GM12891 (cell line): ENCODE measurements around the gene ATP5ME.
A peak's percentile ranks its signal among the peaks of the same experiment; 100 is the strongest.
"Not testable (repeated sequence)": the region's sequence is repeated elsewhere in the genome, so short reads cannot be mapped to it uniquely, and the experiment has no call there.

Source experiments
- DNase-seq: peaks from one replicate; pipeline ENCODE4 v3.0.0; 2011; ENCODE audit warnings: low spot score; ENCODE audit not compliant: insufficient read length
- FAIRE-seq: peaks from 2 replicates; lab custom pipeline; 2011; peaks lifted over from hg19 to GRCh38; lab: Jason Lieb, UNC
- PAX5 ChIP-seq: IDR thresholded peaks from 2 replicates; pipeline ENCODE4 v1.6.1; 2011; ENCODE audit warnings: low read length, moderate library complexity, mild to moderate bottlenecking; ENCODE audit not compliant: insufficient read depth, severe bottlenecking
- POLR2A ChIP-seq: IDR thresholded peaks from 2 replicates; pipeline ENCODE4 v1.6.1; 2011; ENCODE audit warnings: low read depth, low read length, control low read depth
- POLR2AphosphoS5 ChIP-seq: IDR thresholded peaks from 2 replicates; pipeline ENCODE4 v1.6.1; 2011; ENCODE audit warnings: low read depth, low read length, control low read depth
- POU2F2 ChIP-seq: IDR thresholded peaks from 2 replicates; pipeline ENCODE4 v1.6.1; 2011; ENCODE audit warnings: low read depth, mild to moderate bottlenecking, control low read depth, low read length, moderate library complexity
- SPI1 ChIP-seq: IDR thresholded peaks from 2 replicates; pipeline ENCODE4 v1.6.1; 2011; ENCODE audit warnings: low read depth, low read length, control low read depth
- TAF1 ChIP-seq: IDR thresholded peaks from 2 replicates; pipeline ENCODE4 v1.6.1; 2011; ENCODE audit warnings: low read depth, low read length, control low read depth

ATP5ME gene

DNA sequence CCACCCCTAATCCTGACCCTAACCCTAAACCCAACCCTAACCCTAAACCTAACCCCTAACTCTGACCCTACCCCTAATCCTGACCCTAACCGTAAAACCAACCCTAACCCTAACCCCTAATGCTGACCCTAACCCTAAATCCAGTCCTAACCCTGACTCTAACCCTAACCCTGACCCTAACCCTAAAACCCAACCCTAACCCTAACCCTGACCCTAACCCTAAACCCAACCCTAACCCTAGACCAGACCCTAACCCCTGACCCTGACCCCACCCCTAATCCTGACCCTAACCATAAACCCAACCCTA is 30.8 kb upstream of the ATP5ME start:
- DNase-seq (no peak), FAIRE-seq (peak; percentile 82)
- TF ChIP-seq TAF1 (no peak), POLR2A (no peak), PAX5 (no peak), POU2F2 (no peak), POLR2AphosphoS5 (no peak), SPI1 (no peak)

- FAIRE-seq, result no peak
- no peak for DNase-seq
- no peak for TF ChIP-seq POLR2AphosphoS5
- TF ChIP-seq TAF1, result no peak
- TF ChIP-seq PAX5, result no peak
- no peak for TF ChIP-seq SPI1
- TF ChIP-seq POLR2A, result no peak
- no peak for TF ChIP-seq POU2F2
Observed at GRCh38 chr4:704198-704891, 30.3 kb upstream of the ATP5ME start.

DNA sequence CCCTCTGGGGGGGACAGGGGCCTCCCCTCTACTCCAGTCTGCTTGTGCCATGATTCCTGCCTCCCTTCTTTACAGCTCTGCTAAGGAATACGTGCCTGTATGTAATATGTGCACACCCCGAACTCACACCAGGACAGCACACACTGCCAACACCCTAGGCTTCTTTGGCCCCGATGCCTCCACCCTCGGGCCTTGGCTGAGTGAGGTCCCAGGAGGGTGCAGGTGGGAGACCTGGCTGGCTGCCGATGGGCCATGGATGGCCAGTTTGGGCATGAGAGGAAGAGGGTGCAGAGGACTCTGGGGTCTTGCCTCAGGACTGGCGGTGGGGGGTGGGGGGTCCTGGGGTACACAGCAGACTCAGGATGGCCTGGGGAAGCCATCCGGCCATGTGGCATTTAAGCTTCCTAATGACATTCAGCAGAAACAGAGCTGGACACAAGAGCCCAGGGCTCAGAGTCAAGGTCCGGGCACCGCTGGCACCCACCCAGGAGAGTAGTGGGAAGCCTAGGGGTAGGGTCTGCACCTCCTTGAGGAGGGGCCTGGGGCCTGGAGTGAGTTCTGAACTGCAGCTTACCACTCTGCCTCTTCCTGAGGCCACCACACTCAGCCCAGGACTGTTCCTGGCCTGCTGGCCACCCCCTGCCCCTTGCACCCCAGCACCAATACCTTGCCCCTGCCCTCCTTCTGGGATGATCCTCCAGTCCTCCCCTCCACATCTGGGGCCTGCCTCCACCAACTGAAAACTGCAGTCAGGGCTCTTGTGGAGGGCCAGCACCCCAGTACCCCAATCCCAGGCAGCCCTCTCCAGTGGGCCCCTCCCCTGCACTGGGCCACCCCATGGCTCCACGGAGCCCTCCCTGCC is 29.5 kb upstream of the ATP5ME start:
- TF ChIP-seq TAF1, result no peak
- no peak for FAIRE-seq
- no peak for DNase-seq

- DNase-seq (no peak), FAIRE-seq (no peak)
Observed at GRCh38 chr4:702618-703048, 28.6 kb upstream of the ATP5ME start.

DNA sequence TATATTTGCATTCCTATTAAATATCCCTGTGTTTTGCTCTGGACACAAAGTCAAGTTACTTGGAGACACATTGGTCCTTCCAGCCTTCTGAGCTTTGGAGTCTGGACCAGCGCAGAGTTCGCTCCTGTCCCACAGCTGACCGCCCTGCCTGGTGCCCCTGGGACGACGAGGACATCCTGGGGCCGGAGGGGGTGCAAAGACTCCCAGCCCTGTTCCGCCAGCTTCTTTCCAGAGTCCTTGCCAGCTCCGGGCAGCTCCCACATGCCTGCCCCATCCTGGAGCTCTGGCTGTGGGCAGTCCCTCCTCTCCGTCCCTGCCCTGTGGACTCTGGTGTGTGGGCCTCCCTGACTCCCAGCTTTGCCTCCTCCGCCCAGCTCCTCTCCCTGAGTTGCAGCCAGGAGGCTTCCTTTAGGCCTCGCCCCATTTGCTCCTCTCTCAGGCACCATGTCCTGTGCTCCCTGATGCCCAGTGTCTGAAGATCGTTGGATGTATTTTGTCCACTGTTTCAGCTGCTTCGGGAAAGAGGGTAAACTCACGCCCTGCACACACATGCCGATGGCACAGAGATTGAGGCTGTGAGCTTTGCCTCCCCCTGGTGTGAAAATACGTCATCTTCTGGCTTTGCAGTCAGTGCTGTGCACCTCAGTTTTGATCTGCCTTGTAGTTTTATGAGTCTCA is 26.6 kb upstream of the ATP5ME start:
- TF ChIP-seq POU2F2, result no peak
- no peak for TF ChIP-seq POLR2A
- no peak for TF ChIP-seq TAF1
- TF ChIP-seq SPI1, result no peak
- TF ChIP-seq PAX5, result no peak
- no peak for TF ChIP-seq POLR2AphosphoS5
- FAIRE-seq (no peak), DNase-seq (no peak)

More at GRCh38 chr4:702618-703048, 28.6 kb upstream of the ATP5ME start:
- no peak for TF ChIP-seq POLR2AphosphoS5
- no peak for TF ChIP-seq PAX5
- TF ChIP-seq SPI1, result no peak
- TF ChIP-seq POLR2A, result no peak
- no peak for TF ChIP-seq POU2F2
- TF ChIP-seq TAF1, result no peak

DNA sequence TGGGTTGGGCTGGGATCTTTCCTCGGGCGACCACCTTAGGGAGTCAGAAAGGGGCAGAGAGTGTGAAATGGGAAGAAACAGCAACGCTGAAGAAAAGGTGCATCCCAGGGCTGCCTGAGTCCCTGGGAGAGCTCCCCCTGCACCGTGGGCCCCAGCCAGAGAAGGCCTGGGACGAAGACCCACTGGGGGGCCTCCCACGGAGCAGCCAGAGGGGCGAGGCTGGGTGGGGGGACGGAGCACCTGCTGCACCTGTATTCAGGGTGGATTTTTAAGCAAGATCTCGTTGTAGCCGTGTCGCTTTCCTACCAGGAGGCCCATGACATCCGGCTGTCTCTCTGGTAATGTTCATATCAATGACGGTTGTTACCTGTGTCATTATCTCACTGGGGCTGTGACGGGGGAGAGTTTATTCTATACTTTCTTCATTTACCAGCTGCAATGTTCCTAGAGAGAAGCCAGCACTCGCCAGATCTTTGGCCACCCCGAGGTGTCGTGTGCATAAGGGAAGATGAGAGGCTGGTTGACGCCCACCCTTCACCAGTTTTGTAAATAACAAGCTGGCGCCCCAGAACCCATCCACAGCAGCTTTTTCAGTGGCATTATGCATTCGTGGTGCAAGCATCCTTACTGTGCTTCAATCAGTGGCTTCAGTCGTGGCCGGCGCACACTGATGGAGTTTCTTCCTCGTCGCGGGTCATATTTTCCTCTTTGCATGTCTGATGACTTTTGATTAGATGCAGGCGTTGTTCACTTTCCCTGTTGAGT is 25.9 kb upstream of the ATP5ME start:
- FAIRE-seq (no peak), DNase-seq (no peak)
- TF ChIP-seq PAX5 (no peak), POU2F2 (no peak), SPI1 (no peak), TAF1 (no peak), POLR2AphosphoS5 (no peak), POLR2A (no peak)

DNA sequence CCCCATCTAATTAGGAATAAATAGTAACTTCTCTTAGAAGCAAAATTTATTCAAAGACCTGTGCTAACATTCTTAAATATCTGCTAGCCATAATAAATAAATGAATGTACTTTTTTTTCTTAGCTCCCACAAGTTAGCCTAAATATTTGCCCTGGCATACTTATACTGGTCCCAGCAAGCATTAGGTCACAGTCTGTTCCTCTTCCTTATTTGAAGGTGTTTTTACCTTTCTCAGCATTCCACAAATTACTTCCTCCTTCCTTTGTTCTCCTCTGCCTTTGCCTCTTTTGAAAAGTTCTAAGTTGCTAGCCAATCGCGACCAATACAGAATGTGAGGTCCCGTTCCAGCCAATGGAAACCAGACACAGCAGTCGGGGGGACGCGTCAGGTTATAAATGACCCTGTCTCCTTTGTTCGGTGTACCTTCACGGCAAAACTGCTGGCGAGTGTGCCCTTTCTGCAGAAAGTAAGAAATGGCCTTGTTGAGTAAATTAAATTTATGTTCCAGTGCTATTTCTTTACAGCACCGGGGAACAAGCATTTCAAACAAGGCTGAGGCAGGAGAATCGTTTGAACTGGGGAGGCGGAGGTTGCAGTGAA is 20.4 kb upstream of the ATP5ME start:
- not testable (repeated sequence) for DNase-seq, FAIRE-seq

- no peak for TF ChIP-seq PAX5
- no peak for TF ChIP-seq SPI1
- no peak for TF ChIP-seq POLR2AphosphoS5
- no peak for TF ChIP-seq TAF1
- TF ChIP-seq POLR2A, result no peak
- no peak for TF ChIP-seq POU2F2
- FAIRE-seq (no peak), DNase-seq (no peak)
Observed at GRCh38 chr4:692771-693554, 18.9 kb upstream of the ATP5ME start.
